Measurements from ENCODE around the gene DGKG.

DNA sequence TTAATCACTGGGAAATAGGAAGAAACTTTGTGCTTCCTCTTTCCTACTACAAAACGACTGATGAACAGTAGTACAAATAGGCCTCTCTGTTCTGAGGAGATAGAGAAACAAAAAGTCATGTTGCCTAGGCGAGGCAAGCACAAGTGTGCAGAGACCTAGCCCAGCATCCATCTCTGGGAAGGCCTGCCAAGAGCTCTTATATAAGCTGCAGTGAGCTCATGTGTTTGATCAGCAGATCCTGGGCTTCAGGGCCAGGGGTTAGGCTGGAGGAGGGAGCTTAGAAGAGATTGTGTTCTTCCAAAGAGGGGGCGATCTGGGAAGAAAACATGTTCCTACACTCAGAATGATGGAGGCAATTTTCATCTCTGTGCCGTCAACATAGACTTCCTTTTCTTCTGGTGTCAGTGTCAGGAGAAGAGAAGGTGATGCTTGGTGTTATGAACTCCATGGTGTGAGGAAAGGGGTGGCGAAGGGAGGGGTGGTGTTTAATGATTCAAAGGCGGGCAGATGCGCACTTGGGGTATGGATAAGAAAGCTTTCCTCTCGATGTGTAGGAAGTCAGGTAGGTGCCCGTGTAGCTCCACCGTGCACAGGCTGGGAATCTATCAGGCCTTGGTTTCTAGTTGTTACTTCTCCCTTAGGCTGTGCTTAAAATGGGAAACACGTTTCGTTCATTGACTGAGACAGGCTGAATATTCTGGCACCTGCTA is 223.6 kb downstream of the DGKG start:
- TF ChIP-seq, protein P1, sequence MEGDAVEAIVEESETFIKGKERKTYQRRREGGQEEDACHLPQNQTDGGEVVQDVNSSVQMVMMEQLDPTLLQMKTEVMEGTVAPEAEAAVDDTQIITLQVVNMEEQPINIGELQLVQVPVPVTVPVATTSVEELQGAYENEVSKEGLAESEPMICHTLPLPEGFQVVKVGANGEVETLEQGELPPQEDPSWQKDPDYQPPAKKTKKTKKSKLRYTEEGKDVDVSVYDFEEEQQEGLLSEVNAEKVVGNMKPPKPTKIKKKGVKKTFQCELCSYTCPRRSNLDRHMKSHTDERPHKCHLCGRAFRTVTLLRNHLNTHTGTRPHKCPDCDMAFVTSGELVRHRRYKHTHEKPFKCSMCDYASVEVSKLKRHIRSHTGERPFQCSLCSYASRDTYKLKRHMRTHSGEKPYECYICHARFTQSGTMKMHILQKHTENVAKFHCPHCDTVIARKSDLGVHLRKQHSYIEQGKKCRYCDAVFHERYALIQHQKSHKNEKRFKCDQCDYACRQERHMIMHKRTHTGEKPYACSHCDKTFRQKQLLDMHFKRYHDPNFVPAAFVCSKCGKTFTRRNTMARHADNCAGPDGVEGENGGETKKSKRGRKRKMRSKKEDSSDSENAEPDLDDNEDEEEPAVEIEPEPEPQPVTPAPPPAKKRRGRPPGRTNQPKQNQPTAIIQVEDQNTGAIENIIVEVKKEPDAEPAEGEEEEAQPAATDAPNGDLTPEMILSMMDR (IDR thresholded peaks at IDR 0.05), result no peak
- TF ChIP-seq EZH2 (IDR thresholded peaks at IDR 0.05; ENCODE audit: borderline replicate concordance, insufficient read depth, low read depth, low read length, poor library complexity, severe bottlenecking), result no peak

All from B cell (primary cell).